SK-N-SH treated with all-trans-retinoic acid at 6 μM for 48 hours (cell line): Measurements from ENCODE around the gene RASA1.

Source experiments
- ARNTL ChIP-seq: fragments of 450-650 bp; formaldehyde crosslinking; IDR thresholded peaks from 2 replicates; pipeline ENCODE4 v1.5.0; 2020; ENCODE audit warnings: low read depth, mild to moderate bottlenecking, moderate library complexity, borderline replicate concordance
- CSDC2 ChIP-seq: fragments of 250-450 bp; sonication (Bioruptor Pico); IDR thresholded peaks from 2 replicates; pipeline ENCODE4 v1.5.0; 2020; ENCODE audit warnings: mild to moderate bottlenecking, moderate library complexity
- GLIS3 ChIP-seq: fragments of 250-450 bp; sonication (Bioruptor Pico); IDR thresholded peaks from 2 replicates; pipeline ENCODE4 v1.5.0; 2020; ENCODE audit warnings: mild to moderate bottlenecking, moderate library complexity
- RARB ChIP-seq: fragments of 250-450 bp; sonication (Bioruptor Pico); IDR thresholded peaks from 2 replicates; pipeline ENCODE4 v1.8.0; 2021; ENCODE audit warnings: mild to moderate bottlenecking, moderate library complexity
- SNAI2 ChIP-seq: fragments of 250-450 bp; sonication (Bioruptor Pico); IDR thresholded peaks from 2 replicates; pipeline ENCODE4 v1.5.0; 2020; ENCODE audit warnings: mild to moderate bottlenecking, moderate library complexity
- TOX ChIP-seq: fragments of 250-450 bp; sonication (Bioruptor Pico); IDR thresholded peaks from 2 replicates; pipeline ENCODE4 v1.8.0; 2021; ENCODE audit warnings: mild to moderate bottlenecking, moderate library complexity, borderline replicate concordance
- ZFP3 ChIP-seq: fragments of 250-450 bp; sonication (Bioruptor Pico); IDR thresholded peaks from 2 replicates; pipeline ENCODE4 v1.5.0; 2020; ENCODE audit warnings: mild to moderate bottlenecking, moderate library complexity
- ZFP30 ChIP-seq: fragments of 450-650 bp; formaldehyde crosslinking; IDR thresholded peaks from 2 replicates; pipeline ENCODE4 v1.5.0; 2022; ENCODE audit warnings: mild to moderate bottlenecking, moderate library complexity
- ZNF70 ChIP-seq: fragments of 450-650 bp; formaldehyde crosslinking; IDR thresholded peaks from 2 replicates; pipeline ENCODE4 v1.5.0; 2020; ENCODE audit warnings: mild to moderate bottlenecking, moderate library complexity
- TF ChIP-seq, protein P1 (sequence below): fragments of 250-450 bp; sonication (Bioruptor Pico); IDR thresholded peaks from 2 replicates; pipeline ENCODE4 v1.5.1; 2021; ENCODE audit warnings: mild to moderate bottlenecking, moderate library complexity
- TF ChIP-seq, protein P2 (sequence below): fragments of 250-450 bp; sonication (Bioruptor Pico); IDR thresholded peaks from 2 replicates; pipeline ENCODE4 v1.8.0; 2020; ENCODE audit warnings: mild to moderate bottlenecking, moderate library complexity, borderline replicate concordance
- TF ChIP-seq, protein P3 (sequence below): fragments of 250-450 bp; sonication (Bioruptor Pico); IDR thresholded peaks from 2 replicates; pipeline ENCODE4 v1.5.0; 2020; ENCODE audit warnings: mild to moderate bottlenecking, moderate library complexity
- TF ChIP-seq, protein P4 (sequence below): fragments of 250-450 bp; sonication (Bioruptor Pico); IDR thresholded peaks from 2 replicates; pipeline ENCODE4 v1.8.0; 2021; ENCODE audit warnings: low read depth, mild to moderate bottlenecking, moderate library complexity, borderline replicate concordance

DNA sequence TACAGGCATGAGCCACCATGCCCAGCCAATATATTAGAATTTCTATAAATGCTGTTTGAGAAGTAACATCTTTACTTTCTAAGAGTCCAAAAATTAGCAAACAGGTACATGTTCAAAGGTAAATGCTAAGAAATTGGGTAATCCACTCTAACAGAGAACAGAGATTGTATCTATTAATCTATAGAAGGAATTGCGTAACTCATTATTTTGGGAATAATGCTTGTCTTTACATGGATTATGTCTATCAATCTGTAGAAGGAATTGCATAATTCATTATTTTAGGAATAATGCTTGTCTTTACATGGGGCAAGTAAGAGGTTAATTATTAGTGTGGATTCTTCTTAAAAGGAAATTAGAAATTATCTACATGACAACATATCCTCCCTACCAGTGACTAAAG is 114.5 kb downstream of the RASA1 start:
- TF ChIP-seq ZNF70 (CRISPR knock-in tag) (no peak), CSDC2 (CRISPR knock-in tag) (no peak), SNAI2 (CRISPR knock-in tag) (no peak), RARB (CRISPR knock-in tag) (no peak), TOX (CRISPR knock-in tag) (no peak), ARNTL (CRISPR knock-in tag) (no peak), GLIS3 (CRISPR knock-in tag) (no peak), ZFP3 (CRISPR knock-in tag) (no peak), ZFP30 (CRISPR knock-in tag) (no peak)
- TF ChIP-seq, protein P1, sequence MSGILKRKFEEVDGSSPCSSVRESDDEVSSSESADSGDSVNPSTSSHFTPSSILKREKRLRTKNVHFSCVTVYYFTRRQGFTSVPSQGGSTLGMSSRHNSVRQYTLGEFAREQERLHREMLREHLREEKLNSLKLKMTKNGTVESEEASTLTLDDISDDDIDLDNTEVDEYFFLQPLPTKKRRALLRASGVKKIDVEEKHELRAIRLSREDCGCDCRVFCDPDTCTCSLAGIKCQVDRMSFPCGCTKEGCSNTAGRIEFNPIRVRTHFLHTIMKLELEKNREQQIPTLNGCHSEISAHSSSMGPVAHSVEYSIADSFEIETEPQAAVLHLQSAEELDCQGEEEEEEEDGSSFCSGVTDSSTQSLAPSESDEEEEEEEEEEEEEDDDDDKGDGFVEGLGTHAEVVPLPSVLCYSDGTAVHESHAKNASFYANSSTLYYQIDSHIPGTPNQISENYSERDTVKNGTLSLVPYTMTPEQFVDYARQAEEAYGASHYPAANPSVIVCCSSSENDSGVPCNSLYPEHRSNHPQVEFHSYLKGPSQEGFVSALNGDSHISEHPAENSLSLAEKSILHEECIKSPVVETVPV (CRISPR knock-in tag): no peak
- TF ChIP-seq, protein P2, sequence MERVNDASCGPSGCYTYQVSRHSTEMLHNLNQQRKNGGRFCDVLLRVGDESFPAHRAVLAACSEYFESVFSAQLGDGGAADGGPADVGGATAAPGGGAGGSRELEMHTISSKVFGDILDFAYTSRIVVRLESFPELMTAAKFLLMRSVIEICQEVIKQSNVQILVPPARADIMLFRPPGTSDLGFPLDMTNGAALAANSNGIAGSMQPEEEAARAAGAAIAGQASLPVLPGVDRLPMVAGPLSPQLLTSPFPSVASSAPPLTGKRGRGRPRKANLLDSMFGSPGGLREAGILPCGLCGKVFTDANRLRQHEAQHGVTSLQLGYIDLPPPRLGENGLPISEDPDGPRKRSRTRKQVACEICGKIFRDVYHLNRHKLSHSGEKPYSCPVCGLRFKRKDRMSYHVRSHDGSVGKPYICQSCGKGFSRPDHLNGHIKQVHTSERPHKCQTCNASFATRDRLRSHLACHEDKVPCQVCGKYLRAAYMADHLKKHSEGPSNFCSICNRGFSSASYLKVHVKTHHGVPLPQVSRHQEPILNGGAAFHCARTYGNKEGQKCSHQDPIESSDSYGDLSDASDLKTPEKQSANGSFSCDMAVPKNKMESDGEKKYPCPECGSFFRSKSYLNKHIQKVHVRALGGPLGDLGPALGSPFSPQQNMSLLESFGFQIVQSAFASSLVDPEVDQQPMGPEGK (CRISPR knock-in tag): no peak
- TF ChIP-seq, protein P3, sequence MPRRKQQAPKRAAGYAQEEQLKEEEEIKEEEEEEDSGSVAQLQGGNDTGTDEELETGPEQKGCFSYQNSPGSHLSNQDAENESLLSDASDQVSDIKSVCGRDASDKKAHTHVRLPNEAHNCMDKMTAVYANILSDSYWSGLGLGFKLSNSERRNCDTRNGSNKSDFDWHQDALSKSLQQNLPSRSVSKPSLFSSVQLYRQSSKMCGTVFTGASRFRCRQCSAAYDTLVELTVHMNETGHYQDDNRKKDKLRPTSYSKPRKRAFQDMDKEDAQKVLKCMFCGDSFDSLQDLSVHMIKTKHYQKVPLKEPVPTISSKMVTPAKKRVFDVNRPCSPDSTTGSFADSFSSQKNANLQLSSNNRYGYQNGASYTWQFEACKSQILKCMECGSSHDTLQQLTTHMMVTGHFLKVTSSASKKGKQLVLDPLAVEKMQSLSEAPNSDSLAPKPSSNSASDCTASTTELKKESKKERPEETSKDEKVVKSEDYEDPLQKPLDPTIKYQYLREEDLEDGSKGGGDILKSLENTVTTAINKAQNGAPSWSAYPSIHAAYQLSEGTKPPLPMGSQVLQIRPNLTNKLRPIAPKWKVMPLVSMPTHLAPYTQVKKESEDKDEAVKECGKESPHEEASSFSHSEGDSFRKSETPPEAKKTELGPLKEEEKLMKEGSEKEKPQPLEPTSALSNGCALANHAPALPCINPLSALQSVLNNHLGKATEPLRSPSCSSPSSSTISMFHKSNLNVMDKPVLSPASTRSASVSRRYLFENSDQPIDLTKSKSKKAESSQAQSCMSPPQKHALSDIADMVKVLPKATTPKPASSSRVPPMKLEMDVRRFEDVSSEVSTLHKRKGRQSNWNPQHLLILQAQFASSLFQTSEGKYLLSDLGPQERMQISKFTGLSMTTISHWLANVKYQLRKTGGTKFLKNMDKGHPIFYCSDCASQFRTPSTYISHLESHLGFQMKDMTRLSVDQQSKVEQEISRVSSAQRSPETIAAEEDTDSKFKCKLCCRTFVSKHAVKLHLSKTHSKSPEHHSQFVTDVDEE (CRISPR knock-in tag): no peak
- TF ChIP-seq, protein P4, sequence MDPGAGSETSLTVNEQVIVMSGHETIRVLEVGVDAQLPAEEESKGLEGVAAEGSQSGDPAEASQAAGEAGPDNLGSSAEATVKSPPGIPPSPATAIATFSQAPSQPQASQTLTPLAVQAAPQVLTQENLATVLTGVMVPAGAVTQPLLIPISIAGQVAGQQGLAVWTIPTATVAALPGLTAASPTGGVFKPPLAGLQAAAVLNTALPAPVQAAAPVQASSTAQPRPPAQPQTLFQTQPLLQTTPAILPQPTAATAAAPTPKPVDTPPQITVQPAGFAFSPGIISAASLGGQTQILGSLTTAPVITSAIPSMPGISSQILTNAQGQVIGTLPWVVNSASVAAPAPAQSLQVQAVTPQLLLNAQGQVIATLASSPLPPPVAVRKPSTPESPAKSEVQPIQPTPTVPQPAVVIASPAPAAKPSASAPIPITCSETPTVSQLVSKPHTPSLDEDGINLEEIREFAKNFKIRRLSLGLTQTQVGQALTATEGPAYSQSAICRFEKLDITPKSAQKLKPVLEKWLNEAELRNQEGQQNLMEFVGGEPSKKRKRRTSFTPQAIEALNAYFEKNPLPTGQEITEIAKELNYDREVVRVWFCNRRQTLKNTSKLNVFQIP (CRISPR knock-in tag): no peak
